DMS 273 (cell line): ENCODE measurements around the gene CD1C.
"Not testable (repeated sequence)": the region's sequence is repeated elsewhere in the genome, so short reads cannot be mapped to it uniquely, and the experiment has no call there.

ENCODE experiments used
- DNase-seq: peaks from one replicate; lab custom pipeline; 2025; ENCODE audit not compliant: unreplicated experiment; lab: John Stamatoyannopoulos, UW

CD1C gene

DNA sequence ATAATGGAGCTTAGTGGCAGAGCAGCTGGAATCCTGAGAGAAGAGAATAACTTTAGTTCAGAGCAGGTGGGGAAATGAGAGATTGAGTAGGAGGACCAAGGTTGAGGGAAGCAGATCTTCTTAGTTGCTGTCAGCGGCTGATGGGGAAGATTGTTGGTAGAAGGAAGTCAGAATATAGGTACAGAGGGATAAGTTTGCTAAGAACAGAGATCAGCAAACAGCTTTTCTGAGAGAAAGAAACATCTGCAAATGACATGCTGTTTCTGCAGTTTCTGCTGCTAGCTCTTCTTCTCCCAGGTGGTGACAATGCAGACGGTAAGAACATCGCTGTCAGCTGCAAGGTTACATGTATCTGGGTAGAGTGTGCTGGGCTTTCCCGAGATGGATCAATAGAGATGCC lies at the start of gene CD1C:
Gene CD1C, plus strand, starts transcription at position 113 of the 400 bp plus-strand sequence. Its CDS starts 142 bp downstream, at position 255.
- DNase-seq, result no peak

DNA sequence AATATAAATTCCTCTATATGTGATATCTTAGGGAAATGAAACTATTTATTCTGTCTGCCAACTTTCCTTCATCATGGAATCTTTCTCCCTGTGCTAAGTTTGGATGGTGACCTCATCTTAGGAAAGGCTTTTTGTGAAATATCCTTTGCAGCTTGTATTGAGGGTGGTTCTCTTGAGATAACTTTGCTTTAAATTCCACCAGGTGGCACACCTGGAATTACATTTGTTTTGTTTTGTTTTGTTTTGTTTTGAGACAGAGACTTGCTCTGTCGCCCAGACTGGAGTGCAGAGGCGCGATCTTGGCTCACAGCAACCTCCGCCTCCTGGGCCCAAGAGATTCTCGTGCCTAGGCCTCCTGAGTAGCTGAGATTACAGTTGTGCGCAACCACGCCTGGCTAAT lies 43.1 kb upstream of the CD1C start:
- DNase-seq, result no peak

DNA sequence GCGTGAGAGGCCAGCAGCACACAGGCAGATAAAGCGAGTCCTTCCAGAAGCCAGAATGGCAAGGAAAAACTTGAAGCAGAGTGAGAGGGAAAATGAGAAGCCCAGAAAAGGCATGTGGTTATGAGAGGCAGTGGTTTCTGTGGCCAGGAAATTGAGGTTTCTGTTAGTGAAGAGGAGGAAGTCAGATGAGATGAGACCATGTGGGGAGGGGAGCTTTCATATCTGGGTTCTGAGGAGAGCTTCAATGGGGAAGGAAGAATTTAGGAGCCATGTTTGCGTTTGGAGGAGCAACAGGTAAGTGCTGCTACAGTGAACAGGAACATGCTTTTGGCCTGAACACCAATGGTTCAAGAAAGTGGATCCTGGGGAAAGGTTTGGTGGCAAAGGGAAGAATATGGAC lies 41.6 kb upstream of the CD1C start:
- no peak for DNase-seq

DNA sequence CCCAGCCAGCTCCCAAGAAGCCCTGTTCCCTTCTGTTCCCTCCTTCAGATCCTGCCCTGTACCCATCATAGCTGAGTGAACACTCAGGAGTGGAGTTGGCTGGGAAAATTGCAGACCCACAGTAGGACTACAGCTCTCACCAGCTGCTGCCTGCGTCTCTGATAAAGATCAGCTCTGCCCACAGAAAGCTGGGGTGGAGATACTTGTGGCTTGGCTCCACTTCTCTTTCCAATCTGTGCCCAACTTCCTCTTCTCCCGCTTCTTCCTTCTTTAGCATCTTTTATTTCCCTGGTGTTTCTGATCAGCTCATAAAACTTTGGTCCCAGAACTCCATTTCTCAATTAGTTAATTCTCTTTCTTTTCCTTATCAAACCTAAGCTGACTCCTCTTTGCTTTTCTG lies 41.0 kb upstream of the CD1C start:
- DNase-seq, result no peak

DNA sequence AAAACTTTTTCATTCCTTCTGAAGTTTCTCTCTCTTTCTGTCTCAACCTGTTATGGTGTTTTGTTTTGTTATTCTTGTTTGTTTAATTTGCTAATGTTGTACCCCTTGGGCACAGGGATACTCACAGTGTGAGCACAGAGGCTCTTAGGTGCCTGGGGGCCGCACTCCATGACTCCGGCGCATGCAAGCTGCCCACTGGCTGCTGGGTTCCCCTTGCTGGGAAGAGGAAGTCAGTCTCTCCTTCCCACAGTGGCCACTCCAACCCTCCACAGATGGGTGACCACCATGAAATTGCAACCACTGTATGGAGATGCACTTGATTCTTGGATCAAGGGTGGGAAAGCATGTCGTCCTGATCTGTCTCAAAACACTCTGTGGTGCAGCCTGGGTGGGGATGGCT lies 40.1 kb upstream of the CD1C start:
- DNase-seq, result no peak

DNA sequence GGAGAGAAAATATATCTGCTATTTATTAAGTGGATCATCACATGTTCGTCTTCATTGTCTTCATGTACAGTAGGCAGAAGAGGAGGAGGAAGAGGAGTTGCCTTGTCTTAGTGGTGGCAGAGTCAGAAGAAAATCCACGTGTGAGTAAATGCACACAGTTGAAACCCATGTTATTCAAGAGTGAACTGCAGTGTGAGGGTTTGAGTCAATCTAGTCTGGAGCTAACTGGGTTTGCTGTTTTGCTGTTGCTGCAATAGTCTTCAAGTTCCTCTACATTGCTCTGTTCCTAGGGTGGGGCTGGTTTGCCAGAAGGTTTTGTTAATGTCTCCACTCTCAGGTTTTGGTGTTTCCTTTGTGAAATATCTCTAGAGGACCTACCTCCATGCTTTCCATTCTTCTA lies 38.6 kb upstream of the CD1C start:
- DNase-seq, result no peak

DNA sequence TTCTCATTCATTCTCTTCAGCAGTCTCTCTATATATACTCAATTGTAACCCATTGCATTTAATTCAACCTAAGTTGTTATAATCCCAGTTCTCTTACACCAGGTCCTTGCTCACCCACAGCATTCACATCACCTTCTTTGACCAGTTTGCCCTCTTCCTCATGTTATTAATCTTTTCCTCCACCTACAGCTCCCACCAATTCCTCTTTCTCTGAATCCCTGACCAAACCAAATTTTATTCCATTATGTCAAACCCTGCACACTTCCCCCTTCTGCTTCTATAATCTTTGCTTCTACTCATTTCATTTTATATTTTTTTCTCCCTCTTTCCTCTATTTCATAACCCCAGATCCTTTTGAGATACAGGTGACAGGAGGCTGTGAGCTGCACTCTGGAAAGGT lies 34.1 kb upstream of the CD1C start:
- no peak for DNase-seq

DNA sequence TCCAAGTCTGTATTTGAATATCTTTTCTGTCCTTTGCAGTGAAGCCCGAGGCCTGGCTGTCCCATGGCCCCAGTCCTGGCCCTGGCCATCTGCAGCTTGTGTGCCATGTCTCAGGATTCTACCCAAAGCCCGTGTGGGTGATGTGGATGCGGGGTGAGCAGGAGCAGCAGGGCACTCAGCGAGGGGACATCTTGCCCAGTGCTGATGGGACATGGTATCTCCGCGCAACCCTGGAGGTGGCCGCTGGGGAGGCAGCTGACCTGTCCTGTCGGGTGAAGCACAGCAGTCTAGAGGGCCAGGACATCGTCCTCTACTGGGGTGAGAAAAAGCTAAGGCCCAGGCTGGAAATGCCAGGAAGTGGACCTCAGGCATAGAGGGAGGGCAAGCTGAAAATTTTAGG lies 33.0 kb upstream of the CD1C start:
- not testable (repeated sequence) for DNase-seq

DNA sequence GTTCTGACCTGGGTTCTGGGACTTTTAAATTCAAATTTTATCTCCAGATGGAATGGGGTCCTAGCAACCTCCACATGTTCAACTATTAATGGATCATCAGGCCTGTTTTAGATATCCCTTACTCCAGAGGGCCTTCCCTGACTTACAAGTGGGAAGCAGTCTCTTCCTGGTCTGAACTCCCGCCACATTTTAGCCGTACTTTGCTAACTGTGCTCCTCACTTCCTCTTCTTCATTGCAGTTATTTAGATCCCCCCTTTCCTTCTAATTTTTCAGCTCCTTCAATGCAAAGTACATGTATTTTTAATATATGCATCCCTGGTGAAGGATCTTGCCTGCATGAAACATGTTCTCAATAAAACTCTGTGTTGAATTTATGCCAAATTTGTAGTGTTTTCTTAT lies 31.8 kb upstream of the CD1C start:
- DNase-seq, result no peak

DNA sequence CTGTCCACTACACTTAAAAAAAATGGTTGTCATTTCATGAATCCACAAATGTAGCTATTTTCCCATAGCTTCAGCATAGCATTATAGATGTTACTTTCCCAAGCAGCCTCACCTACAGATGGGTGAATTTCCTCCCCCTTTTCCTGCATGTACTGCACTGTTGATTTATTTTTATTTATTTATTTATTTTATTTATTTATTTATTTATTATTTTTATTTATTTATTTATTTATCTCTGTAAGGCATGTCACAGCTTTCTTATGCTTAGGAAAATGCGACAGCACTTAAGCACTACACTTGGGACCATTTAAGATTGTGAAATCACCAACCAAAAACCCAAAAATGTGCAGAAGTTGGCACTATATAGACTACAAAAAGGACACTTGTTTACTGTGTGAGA lies 30.6 kb upstream of the CD1C start:
- DNase-seq, result no peak

DNA sequence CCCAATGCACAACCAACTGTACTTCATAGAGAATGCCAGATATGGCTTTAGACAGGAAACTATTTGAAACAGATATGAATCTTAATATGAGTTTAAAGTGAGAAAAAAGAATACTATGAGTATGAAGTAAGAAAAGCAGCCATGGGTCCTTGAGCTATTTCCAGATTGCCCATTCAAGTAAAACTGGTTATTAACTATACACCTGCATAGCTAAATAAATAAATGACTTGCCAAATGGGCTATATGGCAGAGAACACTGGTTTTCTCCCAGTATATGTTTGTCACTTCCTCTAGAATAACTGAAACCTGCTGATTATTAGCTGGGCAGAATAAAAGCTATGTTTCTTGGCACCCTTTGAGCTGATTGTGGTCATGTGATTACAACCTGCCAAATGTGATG lies 17.0 kb upstream of the CD1C start:
- no peak for DNase-seq

DNA sequence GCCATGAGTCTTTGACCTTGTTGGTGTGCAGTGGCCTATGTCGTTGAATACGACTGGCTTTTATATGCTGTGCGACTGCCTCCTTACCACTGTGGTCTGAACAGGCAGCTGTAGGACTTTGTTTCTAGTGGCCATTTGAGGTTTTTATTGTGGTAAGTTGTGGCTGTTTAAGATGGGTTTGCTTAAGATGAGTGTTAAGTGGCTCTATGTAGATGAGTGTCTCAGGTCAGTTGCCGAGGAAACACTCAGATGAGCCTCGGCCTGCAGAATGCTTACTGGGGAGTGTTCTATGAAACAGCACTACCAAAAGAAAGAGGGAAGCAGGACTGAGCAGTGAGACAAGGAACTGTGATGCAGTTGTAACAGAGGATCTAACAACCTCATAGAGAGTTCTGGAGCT lies 14.9 kb upstream of the CD1C start:
- DNase-seq, result no peak

DNA sequence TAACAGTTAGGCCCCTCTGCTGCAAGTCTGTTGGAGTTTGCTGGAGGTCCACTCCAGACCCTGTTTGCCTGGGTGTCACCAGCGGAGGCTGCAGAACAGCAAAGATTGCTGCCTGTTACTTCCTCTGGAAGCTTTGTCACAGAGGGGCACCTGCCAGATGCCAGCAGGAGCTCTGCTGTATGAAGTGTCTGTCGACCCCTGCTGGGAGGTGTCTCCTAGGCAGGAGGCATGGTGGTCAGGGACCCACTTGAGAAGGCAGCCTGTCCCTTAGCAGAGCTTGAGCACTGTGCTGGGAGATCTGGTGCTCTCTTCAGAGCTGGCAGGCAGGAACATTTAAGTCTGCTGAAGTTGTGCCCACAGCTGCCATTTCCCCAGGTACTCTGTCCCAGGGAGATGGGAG lies 7.3 kb upstream of the CD1C start:
- DNase-seq, result not testable (repeated sequence)

DNA sequence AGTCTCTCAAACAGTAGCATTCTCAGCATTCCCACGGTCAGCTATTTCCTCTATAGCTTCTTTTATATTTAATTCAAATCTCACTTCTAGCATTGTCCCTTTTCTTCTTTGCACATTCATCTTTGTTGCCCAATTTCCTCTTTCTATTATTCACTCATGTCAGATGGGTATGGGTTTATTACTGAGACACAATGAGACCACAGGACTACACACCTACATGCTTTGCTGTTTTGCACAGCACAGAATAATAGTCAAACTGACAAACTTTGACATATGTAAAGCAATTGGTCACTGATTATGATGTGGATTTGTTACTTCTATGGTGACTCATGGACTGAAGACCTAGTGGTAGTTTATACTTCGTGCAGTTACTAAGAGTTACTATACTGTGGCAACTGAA lies 5.8 kb upstream of the CD1C start:
- no peak for DNase-seq

DNA sequence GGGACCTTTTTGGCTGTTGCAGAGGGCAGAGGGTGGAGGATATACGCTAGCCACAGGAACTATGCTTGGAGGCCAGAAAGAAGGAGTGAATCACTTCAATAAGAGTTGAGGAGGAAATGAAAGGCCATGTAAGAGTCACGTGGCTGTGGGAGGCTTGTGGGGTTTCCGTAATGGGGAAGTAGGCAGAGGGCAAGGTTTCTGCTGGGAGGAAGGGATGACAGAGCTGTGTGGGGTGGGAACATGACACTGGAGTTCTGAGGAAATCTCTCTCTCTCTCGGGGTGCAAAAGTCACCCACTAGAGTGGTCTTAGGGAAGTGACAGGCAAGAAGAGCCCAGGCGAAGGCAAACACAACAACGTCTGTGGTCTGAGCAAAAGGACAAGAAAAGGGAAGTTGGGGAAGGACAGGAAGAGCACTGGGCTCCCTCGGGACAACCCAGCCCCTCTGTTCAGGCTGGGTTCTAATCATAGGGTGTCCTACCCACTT lies 3.9 kb upstream of the CD1C start:
- DNase-seq, result no peak

DNA sequence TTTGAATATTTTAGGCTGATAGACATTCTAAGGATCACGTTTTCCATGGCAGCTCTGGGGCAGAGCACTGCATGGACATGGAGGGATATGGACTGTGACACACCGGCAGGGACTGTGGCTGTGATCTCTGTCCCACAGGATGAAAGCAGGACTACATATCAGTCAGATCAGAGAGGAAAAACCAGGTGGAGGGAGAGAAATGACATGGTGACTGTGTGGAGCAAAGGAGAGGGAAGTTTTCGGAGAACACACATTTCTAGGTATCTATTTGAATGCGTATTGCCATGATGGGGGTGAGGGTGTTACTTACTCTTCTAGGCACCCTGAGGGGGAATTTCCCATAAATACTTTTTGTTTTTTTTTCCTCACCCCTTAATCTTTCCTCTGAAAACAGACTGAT lies 3.2 kb upstream of the CD1C start:
- no peak for DNase-seq

DNA sequence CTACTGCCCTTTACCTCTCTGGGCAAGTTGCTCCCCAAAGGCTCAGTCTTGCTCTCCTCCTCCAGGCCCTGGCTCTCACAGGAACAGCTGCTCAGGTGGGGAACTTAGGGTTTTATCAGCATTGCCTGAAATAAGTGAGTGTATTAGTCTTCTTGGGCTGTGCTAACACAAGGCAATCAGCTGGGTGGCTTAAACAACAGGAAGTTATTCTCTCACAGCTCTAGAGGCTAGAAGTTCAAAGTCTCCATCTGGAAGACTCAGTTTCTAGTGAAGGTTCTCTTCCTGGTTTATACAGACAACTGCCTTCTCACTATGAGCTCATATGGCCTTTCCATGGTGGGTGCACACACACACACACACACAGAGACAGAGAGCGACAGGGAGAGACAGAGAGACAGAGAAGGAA lies 2.8 kb upstream of the CD1C start:
- no peak for DNase-seq

DNA sequence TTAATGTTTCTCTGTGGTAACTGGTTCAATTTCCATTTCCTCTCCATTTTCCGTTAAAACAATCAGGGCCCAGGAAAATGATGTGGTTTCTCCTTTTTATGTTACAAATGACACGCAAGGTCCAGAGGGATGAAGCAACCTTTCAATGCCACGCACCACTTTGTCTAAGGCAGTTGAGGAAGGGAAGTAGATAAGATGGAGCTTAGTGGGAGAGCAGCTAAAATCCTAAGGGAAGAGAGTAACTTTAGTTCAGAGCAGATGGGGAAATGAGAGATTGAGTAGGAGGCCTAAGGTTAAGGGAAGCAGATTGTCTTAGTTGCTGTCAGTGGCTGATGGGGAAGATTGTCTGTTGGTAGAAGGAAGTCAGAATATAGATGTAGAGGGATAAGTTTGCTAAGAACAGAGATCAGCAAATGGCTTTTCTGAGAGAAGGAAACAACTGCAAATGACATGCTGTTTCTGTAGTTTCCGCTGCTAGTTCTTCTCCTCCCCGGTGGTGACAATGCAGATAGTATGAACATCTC lies 660 bp downstream of the CD1C start:
- DNase-seq, result no peak

DNA sequence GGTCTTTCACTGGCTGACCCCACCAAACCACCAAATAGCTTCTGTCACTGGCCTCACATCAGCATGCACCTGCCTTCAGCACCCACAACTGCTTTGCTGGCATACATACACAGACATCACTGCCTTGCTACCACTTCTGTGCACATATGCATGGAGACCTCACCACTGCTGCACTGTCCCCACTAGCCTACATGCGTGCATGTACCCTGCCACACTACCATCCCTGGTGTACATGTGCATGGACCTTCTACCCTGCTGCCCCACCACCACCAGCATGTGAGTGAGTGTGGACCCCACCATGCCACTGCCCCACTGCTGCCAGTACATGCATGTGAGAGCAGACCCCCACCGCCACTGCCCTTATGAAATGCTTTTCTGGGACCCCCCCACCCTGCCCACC lies 6.1 kb downstream of the CD1C start:
- DNase-seq, result no peak

DNA sequence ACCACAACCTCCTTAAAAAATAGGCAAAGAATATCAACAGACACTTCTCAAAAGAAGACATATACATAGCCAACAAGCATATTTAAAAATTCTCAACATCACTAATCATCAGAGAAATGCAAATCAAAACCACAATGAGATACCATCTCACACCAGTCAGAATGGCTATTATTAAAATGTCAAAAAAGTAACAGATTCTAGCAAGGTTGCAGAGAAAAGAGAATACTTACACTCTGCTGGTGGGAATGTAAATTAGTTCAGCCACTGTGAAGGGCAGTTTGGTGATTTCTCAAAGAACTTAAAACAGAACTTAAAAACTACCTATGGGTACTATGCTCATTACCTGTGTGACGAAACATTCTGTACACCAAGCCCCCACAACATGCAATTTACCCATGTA lies 20.9 kb downstream of the CD1C start:
- no peak for DNase-seq

DNA sequence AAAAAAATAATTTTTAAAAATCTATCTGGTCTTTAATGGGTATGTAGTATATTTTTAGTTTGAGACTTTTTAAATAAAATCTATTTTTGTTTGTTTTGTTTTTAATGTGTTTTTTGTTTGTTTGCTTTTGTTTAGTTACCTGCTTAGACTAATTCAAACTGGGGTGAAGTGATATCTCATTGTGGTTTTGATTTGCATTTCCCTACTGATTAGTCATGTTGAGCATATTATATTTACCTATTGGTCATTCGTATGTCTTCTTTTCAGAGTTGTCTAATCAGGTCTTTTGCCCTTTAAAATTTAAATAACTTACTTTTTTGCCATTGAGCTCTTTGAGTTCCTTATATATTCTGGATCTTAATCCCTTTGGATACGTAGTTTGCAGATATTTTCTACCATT lies 21.3 kb downstream of the CD1C start:
- DNase-seq, result no peak

DNA sequence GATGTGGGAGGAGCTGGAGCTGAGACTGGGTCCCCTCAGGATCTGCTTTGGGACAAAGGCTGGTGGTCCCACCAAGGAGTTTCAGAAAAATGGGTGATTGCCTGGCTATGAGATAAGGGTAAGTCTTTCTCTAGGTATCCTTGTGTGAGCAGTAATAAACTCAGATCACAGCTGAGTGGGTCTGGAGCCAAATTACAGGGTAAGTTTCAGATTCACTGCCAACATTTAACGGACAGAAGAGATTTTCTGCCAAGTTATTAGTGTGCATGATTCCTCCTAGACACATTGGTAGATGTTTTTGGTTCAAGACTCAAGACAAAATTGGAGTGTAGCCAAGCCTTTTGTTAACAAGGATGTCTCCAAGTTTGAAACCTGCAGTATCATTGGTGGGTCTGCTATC lies 34.1 kb downstream of the CD1C start:
- no peak for DNase-seq

DNA sequence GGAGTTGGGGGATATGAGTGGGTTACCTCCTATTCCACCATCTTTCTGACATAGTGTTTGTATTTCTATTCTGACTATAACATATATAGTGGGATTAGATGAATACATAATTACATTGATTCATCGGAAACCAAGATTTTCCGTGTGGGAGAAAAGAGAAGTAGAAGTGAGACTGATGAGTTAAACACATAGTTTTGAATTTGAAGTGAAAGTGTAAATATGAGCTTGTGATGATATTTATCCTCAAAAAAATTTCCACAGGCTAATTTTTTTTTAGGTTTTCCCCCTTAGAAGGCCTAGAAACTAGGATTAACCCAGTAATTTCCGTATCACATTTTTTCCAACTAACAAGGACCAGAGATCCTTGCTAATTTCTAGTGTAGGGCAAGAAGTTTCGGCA lies 34.7 kb downstream of the CD1C start:
- DNase-seq, result no peak

DNA sequence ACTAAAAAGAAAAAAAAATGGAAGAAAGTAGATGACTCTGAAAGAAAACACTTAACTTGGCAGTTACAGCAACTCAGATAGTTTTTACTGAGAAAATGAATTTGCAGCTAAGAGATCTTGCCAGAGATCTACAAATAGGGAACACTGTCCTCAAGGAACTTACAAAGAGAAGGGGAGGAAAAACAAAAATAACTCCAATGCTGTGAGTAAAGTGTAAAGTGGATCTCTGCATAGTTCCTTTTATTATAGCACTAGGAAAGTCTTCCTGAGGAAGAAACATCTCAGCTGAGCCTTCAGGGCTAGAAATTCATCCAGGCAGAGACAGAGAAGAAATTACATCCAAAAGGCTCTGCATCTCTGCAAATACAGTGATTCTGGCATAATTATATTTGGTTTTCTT lies 37.8 kb downstream of the CD1C start:
- no peak for DNase-seq
